HCT116 (cell line): ENCODE measurements around the gene NCOA1.

Source experiments
- CTCF ChIP-seq, 3 experiments: fragments of 200-600 bp in 1 of 3; sonication (generic) in 1 of 3; IDR thresholded peaks in 2 of 3; conservative IDR thresholded peaks in 1 of 3; 2 replicates each; pipeline ENCODE4 v1.5.1; 2012 to 2017; ENCODE audit warnings: low read depth in 2 of 3, low read length in 2 of 3, antibody characterized with exemption in 1 of 3, borderline replicate concordance in 1 of 3, control low read depth in 1 of 3, mild to moderate bottlenecking in 1 of 3, mixed read lengths in 1 of 3, mixed run types in 1 of 3, moderate library complexity in 1 of 3; ENCODE audit not compliant: insufficient read depth in 1 of 3
- POLR2A ChIP-seq: IDR thresholded peaks from 2 replicates; pipeline ENCODE4 v1.7.0; 2011; ENCODE audit warnings: borderline replicate concordance; ENCODE audit not compliant: insufficient read depth, insufficient read length; ENCODE audit errors: extremely low read depth
- POLR2AphosphoS5 ChIP-seq: IDR thresholded peaks from 2 replicates; pipeline ENCODE4 v1.6.1; 2011; ENCODE audit warnings: mild to moderate bottlenecking, low read depth, low read length, moderate library complexity
- REST ChIP-seq: IDR thresholded peaks from 2 replicates; pipeline ENCODE4 v1.6.1; 2012; ENCODE audit warnings: low read depth
- ZFX ChIP-seq: fragments of 450-650 bp; IDR thresholded peaks from 2 replicates; pipeline ENCODE4 v1.6.1; 2017

GRCh38 chr2:24720310-24720709 is 229.3 kb downstream of the NCOA1 start:
- TF ChIP-seq POLR2A (no peak), POLR2AphosphoS5 (no peak), CTCF (IDR thresholded peaks at IDR 0.05 in 2 of 3, conservative IDR thresholded peaks at IDR 0.05 in 1 of 3; ENCODE audit: borderline replicate concordance in 1 of 3, insufficient read depth in 1 of 3, low read depth in 2 of 3, low read length in 2 of 3) (no peak), ZFX (no peak), REST (no peak)
